Hepatocyte (in vitro differentiated cells): Measurements from ENCODE around the gene RXRA. TPM values are rescaled to one million over a fixed set of nuclear protein-coding genes. Genes with fewer than 3 reads are reported as not detected.

Source experiments
- DNase-seq: peaks from one replicate; pipeline ENCODE4 v3.0.0-alpha.2; 2016; ENCODE audit warnings: low spot score
- H2AFZ ChIP-seq: fragments of 200-600 bp; sonication (generic); 2 replicates; pipeline ENCODE4 v1.6.0; 2016; ENCODE audit warnings: antibody characterized with exemption, mild to moderate bottlenecking
- H3K27ac ChIP-seq: fragments of 200-600 bp; sonication (generic); 2 replicates; pipeline ENCODE4 v1.5.1; 2016; ENCODE audit warnings: mild to moderate bottlenecking
- H3K27me3 ChIP-seq: fragments of 200-600 bp; sonication (generic); 2 replicates; pipeline ENCODE4 v1.6.1; 2016
- H3K36me3 ChIP-seq: fragments of 200-600 bp; sonication (generic); replicated peaks from 2 replicates; pipeline ENCODE4 v1.5.1; 2016; ENCODE audit warnings: low read depth; ENCODE audit not compliant: insufficient read depth
- H3K4me1 ChIP-seq: fragments of 200-600 bp; sonication (generic); 2 replicates; pipeline ENCODE4 v1.5.1; 2016; ENCODE audit warnings: mild to moderate bottlenecking, moderate library complexity; ENCODE audit not compliant: insufficient read depth
- H3K4me2 ChIP-seq: fragments of 200-600 bp; sonication (generic); 2 replicates; pipeline ENCODE4 v1.6.0; 2016
- H3K4me3 ChIP-seq: fragments of 200-600 bp; sonication (generic); 2 replicates; pipeline ENCODE4 v1.5.1; 2016; ENCODE audit warnings: mild to moderate bottlenecking
- H3K79me2 ChIP-seq: fragments of 200-600 bp; sonication (generic); 2 replicates; pipeline ENCODE4 v1.6.0; 2017; ENCODE audit warnings: mild to moderate bottlenecking
- H3K9me2 ChIP-seq: fragments of 200-600 bp; sonication (generic); replicated peaks from 2 replicates; pipeline ENCODE4 v1.6.0; 2017; ENCODE audit warnings: mild to moderate bottlenecking; ENCODE audit not compliant: insufficient read depth
- H3K9me3 ChIP-seq: fragments of 200-600 bp; sonication (generic); 2 replicates; pipeline ENCODE4 v1.5.1; 2016; ENCODE audit warnings: low read depth, mild to moderate bottlenecking
- H4K20me1 ChIP-seq: fragments of 200-600 bp; sonication (generic); 2 replicates; pipeline ENCODE4 v1.6.0; 2016; ENCODE audit warnings: mild to moderate bottlenecking; ENCODE audit not compliant: insufficient read depth, poor library complexity, severe bottlenecking
- EZH2 ChIP-seq: fragments of 200-600 bp; sonication (generic); IDR thresholded peaks from 2 replicates; pipeline ENCODE4 v1.6.1; 2016; ENCODE audit warnings: antibody characterized with exemption, mild to moderate bottlenecking, borderline replicate concordance
- EZH2phosphoT487 ChIP-seq: fragments of 200-600 bp; sonication (generic); IDR thresholded peaks from one replicate; pipeline ENCODE4 v1.6.1; 2018; ENCODE audit warnings: antibody characterized with exemption, mild to moderate bottlenecking, low read depth, moderate library complexity; ENCODE audit not compliant: unreplicated experiment, severe bottlenecking
- WGBS: methylation state at CpG from one replicate; pipeline ENCODE4 v1.1.6; 2016; ENCODE audit warnings: low lambda C conversion rate; ENCODE audit errors: missing lambda C conversion rate; 5-methylcytosine and 5-hydroxymethylcytosine counted together
- polyA plus RNA-seq: library from polyadenylated mRNA; unstranded; fragments of >200 nt; fragmentation: Nextera tagmentation; extraction: Ambion mirVana; gene quantifications from 2 replicates; pipeline ENCODE4 v1.2.1, GENCODE V29; 2016
- total RNA-seq: library from RNA; depleted of rRNA; stranded (reverse); fragments of >200 nt; gene quantifications from 2 replicates; pipeline ENCODE4 v1.2.3, GENCODE V29; 2014
- TF ChIP-seq, protein P1 (sequence below): fragments of 200-600 bp; sonication (generic); IDR thresholded peaks from 2 replicates; pipeline ENCODE4 v1.5.1; 2016; ENCODE audit warnings: antibody characterized with exemption, mild to moderate bottlenecking; ENCODE audit not compliant: poor library complexity

The RXRA gene
- total and polyA plus RNA-seq, 2 experiments from 2014 or later, result 35.9 to 41.6 TPM

DNA sequence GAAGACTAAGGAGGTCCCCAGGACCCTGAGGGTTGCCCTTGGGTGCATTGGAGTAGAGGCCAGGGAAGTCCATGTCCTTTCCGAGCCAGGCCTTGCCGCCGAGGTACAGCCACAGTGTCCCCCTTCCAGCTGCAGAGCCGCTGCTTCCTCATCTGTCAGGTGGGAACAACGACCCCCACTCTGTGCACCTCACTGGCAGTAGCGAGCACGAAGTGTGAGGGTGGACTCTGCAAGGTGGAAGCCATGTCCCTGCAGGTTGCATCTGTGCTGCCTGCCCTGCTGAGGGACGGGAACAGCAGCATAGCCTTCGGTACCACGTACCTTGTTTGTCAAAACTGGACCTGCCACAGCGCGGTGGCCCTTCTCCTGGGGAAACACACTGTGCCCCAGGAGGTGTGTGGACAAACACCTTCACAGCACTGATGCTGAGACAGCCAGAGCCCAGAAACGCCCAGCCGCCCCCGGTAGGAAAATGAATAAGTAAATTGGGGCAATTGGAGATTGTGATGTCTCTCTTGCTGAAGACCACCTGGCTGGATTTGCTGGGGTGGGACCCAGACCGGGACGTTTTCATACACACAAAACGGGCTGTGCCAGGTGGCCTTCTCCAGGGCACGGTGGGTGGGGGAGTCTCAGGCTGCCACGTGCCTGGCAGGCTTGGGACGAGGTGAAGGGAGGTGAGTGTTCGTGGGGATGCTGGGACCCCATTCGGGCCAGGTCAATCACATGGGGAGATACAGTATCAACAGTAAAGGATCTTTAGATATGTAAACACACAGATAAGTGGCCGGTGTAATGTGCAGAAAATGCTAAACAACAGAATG lies 157.3 kb downstream of the RXRA start:
- Histone ChIP-seq H4K20me1 (no peaks in the 10 kb centered on the region), H3K4me1 (no peaks in the 10 kb centered on the region), H3K4me3 (no peak overlapping the region), H3K27me3 (no peaks in the 10 kb centered on the region), H3K79me2 (no peaks in the 10 kb centered on the region), H3K27ac (no peak overlapping the region), H3K9me3 (no peaks in the 10 kb centered on the region), H2AFZ (no peak overlapping the region), H3K9me2 (no peaks in the 10 kb centered on the region), H3K36me3 (no peaks in the 10 kb centered on the region), H3K4me2 (no peak overlapping the region)
- no peak for DNase-seq
- no peak for TF ChIP-seq EZH2phosphoT487
- TF ChIP-seq, protein P1, sequence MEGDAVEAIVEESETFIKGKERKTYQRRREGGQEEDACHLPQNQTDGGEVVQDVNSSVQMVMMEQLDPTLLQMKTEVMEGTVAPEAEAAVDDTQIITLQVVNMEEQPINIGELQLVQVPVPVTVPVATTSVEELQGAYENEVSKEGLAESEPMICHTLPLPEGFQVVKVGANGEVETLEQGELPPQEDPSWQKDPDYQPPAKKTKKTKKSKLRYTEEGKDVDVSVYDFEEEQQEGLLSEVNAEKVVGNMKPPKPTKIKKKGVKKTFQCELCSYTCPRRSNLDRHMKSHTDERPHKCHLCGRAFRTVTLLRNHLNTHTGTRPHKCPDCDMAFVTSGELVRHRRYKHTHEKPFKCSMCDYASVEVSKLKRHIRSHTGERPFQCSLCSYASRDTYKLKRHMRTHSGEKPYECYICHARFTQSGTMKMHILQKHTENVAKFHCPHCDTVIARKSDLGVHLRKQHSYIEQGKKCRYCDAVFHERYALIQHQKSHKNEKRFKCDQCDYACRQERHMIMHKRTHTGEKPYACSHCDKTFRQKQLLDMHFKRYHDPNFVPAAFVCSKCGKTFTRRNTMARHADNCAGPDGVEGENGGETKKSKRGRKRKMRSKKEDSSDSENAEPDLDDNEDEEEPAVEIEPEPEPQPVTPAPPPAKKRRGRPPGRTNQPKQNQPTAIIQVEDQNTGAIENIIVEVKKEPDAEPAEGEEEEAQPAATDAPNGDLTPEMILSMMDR, result no peak
- no peak for TF ChIP-seq EZH2
- WGBS, result 89% methylated on average over 24 of the region's 24 CpGs

DNA sequence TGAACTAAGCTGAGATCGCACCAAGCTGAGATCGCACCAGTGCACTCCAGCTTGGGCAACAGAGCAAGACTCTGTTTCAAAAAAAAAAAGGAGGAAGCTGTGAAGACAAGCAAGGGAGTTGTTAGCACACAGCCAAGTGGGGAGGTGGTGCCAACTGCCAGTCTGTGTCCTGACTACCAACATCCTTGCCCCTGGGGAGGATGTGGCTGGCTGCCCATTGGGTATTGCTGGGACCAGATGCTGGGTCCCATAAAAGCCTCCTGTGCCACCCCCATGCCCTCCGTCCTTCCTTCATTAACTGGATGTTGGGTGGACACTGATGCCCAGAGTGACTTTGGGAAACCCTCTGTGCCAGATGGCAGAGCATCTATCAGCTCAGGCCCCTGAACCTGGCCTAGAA lies 158.2 kb downstream of the RXRA start:
- Histone ChIP-seq H2AFZ (no peak overlapping the region), H3K4me1 (no peaks in the 10 kb centered on the region), H3K9me2 (no peaks in the 10 kb centered on the region), H3K4me3 (no peak overlapping the region), H3K9me3 (no peaks in the 10 kb centered on the region), H3K4me2 (no peak overlapping the region), H3K36me3 (no peaks in the 10 kb centered on the region), H3K79me2 (no peaks in the 10 kb centered on the region), H3K27ac (no peak overlapping the region), H4K20me1 (no peaks in the 10 kb centered on the region), H3K27me3 (no peaks in the 10 kb centered on the region)
- 94% methylated on average over 3 of the region's 3 CpGs for WGBS
- TF ChIP-seq EZH2 (no peak), EZH2phosphoT487 (no peak)
- TF ChIP-seq, protein P1, result no peak
- DNase-seq, result no peak

DNA sequence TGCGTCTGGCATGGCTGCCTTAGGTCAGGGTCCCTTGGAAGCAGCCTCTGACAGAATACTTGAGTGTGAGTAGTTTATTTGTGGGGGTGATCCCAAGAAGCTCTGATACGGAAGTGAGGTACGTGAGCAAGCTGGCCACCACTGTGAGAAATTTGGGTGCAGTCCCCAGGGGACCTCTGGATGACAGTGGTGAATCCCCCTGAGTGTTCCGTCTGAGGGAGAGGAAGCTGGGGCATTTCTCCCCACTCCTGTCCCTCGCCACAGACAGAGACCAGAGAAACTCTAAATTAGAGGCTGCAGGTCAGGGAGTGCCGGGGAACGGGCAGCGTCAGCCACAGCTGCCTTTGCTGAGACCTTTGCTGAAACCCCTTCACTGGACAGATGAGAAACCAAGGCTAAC lies 159.4 kb downstream of the RXRA start:
- no peak for DNase-seq
- H3K9me3 ChIP-seq, result no peaks in the 10 kb centered on the region
- 96% methylated on average over 8 of the region's 8 CpGs for WGBS
- no peaks in the 10 kb centered on the region for H3K27me3 ChIP-seq
- no peaks in the 10 kb centered on the region for H3K4me1 ChIP-seq
- no peak overlapping the region for H3K4me2 ChIP-seq
- H2AFZ ChIP-seq, result no peak overlapping the region
- TF ChIP-seq EZH2, result no peak
- TF ChIP-seq, protein P1, result no peak
- TF ChIP-seq EZH2phosphoT487, result no peak
- no peaks in the 10 kb centered on the region for H4K20me1 ChIP-seq
- H3K27ac ChIP-seq, result no peak overlapping the region
- no peaks in the 10 kb centered on the region for H3K36me3 ChIP-seq
- no peak overlapping the region for H3K4me3 ChIP-seq
- no peaks in the 10 kb centered on the region for H3K9me2 ChIP-seq
- no peaks in the 10 kb centered on the region for H3K79me2 ChIP-seq
